Body of pancreas (tissue), 4 donors: Measurements from ENCODE around the gene DLG2.

ENCODE experiments used
- POLR2A ChIP-seq, 3 donors: fragments of 450-650 bp; IDR thresholded peaks; one replicate each; pipeline ENCODE4 v1.6.1; 2016; ENCODE audit warnings: antibody characterized with exemption in 3 of 3, mild to moderate bottlenecking in 2 of 3
- TF ChIP-seq, protein P1 (sequence below), 7 experiments: fragments of 450-650 bp in 4 of 7; fragments of 200-600 bp in 3 of 7; sonication (generic) in 3 of 7; IDR thresholded peaks; one replicate each; pipeline ENCODE4 v1.5.1; 2016 to 2019; ENCODE audit warnings: antibody characterized with exemption in 7 of 7

DNA sequence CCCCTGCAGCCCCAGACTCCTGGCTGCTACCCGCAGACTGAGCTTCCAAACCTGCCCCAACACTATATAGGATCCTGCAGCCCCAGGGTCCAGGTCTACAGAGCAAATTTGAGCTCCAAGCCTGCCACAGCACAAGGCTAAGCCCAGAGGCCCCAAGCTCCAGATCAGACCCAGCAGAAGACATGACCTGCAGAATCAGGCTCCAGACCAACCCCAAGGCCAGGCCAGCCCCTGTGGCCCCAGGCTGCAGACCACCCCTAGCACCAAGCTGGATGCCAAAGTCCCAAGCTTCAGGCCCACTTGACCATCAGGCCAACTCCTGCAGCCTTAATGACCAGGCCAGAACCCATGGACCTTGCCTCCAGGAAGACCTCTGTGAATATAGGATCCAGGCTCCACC is 145.3 kb downstream of the DLG2 start:
- TF ChIP-seq, protein P1, sequence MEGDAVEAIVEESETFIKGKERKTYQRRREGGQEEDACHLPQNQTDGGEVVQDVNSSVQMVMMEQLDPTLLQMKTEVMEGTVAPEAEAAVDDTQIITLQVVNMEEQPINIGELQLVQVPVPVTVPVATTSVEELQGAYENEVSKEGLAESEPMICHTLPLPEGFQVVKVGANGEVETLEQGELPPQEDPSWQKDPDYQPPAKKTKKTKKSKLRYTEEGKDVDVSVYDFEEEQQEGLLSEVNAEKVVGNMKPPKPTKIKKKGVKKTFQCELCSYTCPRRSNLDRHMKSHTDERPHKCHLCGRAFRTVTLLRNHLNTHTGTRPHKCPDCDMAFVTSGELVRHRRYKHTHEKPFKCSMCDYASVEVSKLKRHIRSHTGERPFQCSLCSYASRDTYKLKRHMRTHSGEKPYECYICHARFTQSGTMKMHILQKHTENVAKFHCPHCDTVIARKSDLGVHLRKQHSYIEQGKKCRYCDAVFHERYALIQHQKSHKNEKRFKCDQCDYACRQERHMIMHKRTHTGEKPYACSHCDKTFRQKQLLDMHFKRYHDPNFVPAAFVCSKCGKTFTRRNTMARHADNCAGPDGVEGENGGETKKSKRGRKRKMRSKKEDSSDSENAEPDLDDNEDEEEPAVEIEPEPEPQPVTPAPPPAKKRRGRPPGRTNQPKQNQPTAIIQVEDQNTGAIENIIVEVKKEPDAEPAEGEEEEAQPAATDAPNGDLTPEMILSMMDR (IDR thresholded peaks at IDR 0.05), result no peak
- no peak for TF ChIP-seq POLR2A (IDR thresholded peaks at IDR 0.05)
